Astrocyte (in vitro differentiated cells and primary cell): Measurements from ENCODE around the gene ANAPC13.

Experiments
- EZH2 ChIP-seq: IDR thresholded peaks from 2 replicates; pipeline ENCODE4 v1.6.1; 2012; ENCODE audit warnings: mild to moderate bottlenecking, low read length, inconsistent platforms; ENCODE audit not compliant: insufficient read depth
- TF ChIP-seq, protein P1 (sequence below): IDR thresholded peaks from 2 replicates; pipeline ENCODE4 v1.5.1; 2011; ENCODE audit warnings: low read depth, mild to moderate bottlenecking, inconsistent platforms, low read length, moderate library complexity; ENCODE audit not compliant: insufficient read depth

GRCh38 chr3:134463676-134464063 lies 22.1 kb downstream of the ANAPC13 start:
- no peak for TF ChIP-seq EZH2
- TF ChIP-seq, protein P1, sequence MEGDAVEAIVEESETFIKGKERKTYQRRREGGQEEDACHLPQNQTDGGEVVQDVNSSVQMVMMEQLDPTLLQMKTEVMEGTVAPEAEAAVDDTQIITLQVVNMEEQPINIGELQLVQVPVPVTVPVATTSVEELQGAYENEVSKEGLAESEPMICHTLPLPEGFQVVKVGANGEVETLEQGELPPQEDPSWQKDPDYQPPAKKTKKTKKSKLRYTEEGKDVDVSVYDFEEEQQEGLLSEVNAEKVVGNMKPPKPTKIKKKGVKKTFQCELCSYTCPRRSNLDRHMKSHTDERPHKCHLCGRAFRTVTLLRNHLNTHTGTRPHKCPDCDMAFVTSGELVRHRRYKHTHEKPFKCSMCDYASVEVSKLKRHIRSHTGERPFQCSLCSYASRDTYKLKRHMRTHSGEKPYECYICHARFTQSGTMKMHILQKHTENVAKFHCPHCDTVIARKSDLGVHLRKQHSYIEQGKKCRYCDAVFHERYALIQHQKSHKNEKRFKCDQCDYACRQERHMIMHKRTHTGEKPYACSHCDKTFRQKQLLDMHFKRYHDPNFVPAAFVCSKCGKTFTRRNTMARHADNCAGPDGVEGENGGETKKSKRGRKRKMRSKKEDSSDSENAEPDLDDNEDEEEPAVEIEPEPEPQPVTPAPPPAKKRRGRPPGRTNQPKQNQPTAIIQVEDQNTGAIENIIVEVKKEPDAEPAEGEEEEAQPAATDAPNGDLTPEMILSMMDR, result no peak
